ELR (cell line): ENCODE measurements around the gene PPP2R5D.
"Not testable (repeated sequence)": the region's sequence is repeated elsewhere in the genome, so short reads cannot be mapped to it uniquely, and the experiment has no call there.

Experiments
- DNase-seq: peaks from one replicate; pipeline ENCODE4 v3.0.0-alpha.2; 2015; ENCODE audit warnings: low read depth

The PPP2R5D gene

GRCh38 chr6:43032326-43032725 is 48.0 kb downstream of the PPP2R5D start:
- no peak for DNase-seq

GRCh38 chr6:43033496-43034189 is 49.3 kb downstream of the PPP2R5D start:
- no peak for DNase-seq

DNA sequence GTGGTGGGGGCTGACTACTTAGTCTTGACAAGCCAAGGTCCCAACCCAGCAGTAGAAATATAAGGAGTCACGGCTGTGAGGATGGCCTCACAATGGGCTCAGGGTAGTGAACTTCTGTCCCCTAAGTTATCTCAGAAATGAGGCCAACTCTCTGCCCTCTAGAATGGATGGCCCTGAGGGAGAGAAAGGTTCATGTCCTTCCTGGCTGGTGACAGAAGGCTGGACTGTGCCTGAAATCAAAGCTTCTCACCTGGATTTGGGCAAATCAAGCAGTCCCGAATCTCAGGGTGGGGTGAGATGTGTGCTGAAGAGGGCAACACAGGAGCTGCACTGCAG is 49.8 kb downstream of the PPP2R5D start:
- DNase-seq = no peak

DNA sequence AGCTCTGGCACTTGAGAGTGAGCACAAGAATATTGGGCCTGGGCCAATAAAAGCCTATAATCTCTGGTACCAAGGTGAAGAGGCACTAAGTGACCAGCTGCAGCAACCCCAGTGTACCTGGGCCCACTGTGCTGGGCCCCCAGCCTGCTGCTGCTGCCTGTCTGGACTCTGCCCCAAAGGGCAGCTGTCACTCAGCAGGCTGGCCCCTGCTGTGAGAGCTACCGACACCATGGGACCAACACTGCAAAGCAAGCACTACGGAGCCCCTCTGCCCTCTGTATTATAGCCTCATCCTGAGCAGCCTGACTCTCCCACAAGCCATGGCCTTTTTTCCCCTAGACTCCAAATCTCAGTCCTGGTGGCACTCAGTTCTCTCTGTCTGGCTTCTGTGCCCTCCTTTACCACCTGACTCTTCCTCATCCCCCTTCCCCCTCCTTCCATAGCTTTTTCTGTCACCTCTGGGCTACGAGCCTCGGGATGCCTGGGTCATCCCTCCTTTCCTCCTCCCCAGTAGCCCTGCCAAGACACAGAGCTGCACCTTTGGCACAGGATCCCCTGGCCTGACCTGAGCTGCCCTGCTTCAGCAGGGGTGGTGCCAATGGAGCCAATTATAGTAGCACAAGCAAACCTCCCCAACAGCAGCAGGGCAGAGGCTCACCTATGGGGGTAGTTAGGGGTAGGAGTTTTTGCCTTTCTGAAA is 51.3 kb downstream of the PPP2R5D start:
- DNase-seq = no peak

- DNase-seq = no peak
These were observed 52.3 kb downstream of the PPP2R5D start for GRCh38 chr6:43036712-43037111.

- no peak for DNase-seq
These were observed 52.8 kb downstream of the PPP2R5D start for GRCh38 chr6:43037197-43037596.

GRCh38 chr6:43037706-43038105 is 53.3 kb downstream of the PPP2R5D start:
- DNase-seq = no peak

GRCh38 chr6:43038727-43039126 is 54.4 kb downstream of the PPP2R5D start:
- DNase-seq = no peak

- DNase-seq = no peak
These were observed 56.3 kb downstream of the PPP2R5D start for GRCh38 chr6:43040542-43041257.

- not testable (repeated sequence) for DNase-seq
These were observed 57.1 kb downstream of the PPP2R5D start for GRCh38 chr6:43041475-43041874.

DNA sequence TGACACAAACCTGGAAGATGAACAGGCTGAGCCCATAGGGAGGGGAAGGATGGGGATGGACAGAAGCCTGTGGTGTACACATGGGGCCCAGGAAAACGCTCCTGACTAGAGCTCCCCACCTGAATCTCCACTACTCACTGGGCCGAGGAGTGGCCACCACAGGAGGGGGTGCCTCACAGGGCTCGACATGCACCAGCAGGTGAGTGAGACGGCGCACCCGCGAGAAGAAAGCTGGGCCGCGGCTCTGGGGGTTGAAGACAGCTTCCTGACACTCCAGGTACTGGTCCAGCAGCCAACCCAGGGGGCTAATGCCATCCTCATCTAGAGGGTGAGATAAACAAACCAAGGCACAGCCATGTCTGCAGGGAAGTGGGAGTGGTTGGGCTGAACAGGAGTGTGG is 58.9 kb downstream of the PPP2R5D start:
- no peak for DNase-seq

- no peak for DNase-seq
These were observed 61.1 kb downstream of the PPP2R5D start for GRCh38 chr6:43045371-43045930.

- DNase-seq = no peak
These were observed 63.6 kb downstream of the PPP2R5D start for GRCh38 chr6:43047998-43048397.

DNA sequence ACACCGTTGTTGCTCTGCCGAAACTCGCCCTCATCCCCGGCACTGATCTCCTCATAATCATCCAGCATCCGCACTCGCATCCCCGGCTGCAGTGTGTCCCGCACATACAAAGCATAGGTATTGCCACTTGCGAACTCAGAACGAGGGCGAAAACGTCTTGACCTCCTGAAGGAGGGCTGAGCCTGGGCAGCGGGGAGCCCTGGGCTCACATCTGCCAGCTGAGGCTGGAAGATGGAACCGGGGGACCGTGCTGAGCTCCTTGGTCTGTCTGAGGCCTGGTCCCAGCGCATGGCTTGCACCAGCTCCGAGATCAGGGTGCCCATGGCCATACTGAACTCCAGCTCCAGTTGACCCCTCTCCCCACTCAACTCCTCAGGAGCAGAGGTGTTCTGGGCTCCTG is 66.6 kb downstream of the PPP2R5D start:
- no peak for DNase-seq

GRCh38 chr6:43052225-43052841 is 68.0 kb downstream of the PPP2R5D start:
- DNase-seq = no peak

GRCh38 chr6:43052842-43053544 is 68.6 kb downstream of the PPP2R5D start:
- peak; percentile 49 for DNase-seq

GRCh38 chr6:43053545-43054205 is 69.3 kb downstream of the PPP2R5D start, which contains the start of gene CUL7:
Gene CUL7, minus strand, starts transcription at chr6:43053851. Its CDS starts 1,063 bp downstream, at chr6:43052788.
- peak; percentile 98 for DNase-seq

DNA sequence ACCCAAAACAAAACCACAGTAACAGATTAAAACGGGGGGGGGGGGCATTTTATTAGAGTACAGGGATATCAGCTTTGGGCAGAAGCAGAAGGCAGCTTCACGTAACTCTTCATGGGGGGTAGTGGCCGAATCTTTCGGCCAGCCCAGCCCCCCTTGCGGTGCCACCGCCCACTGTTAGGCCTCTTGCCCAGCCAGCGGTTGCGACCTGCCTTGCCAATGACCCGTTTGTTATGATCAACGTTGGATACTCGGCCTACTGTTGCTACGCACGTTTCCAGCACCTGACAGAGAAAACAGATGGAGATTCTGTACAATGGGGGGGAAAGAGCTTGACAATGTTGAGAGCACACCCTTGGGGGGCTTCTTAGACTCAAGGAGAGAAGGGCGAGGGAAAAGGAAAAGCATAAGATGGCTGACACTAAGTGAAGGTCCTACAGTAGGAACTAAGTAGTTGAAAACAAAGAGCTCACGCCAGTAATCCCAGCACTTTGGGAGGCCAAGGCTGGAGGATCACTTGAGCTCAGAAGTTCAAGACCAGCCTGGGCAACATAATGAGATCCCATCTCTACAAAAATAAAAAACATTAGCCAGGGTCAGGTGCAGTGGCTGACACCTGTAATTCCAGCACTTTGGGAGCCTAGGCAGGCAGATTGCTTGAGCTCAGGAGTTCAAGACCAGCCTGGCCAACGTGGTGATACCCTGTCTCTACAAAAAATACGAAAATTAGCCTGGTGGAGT is 70.0 kb downstream of the PPP2R5D start:
- no peak for DNase-seq

DNA sequence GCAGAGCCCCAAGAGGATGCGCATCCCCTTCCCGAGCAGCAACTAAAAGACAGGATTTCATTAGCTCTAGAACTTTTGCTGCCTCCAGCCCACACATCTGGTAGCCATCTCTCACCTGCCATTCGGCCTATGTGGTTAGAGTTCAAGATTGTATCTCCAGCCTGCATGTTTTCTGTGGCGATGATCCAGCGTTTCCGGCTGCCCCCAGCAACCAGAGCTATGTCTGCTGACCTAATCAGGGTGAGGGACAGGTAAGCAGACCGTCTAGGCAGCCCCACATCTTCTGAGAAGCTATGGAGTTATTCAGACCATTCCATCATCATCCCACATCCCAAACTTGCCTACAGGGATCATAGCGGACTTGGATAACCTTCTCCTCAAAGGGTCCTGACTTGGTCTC is 71.6 kb downstream of the PPP2R5D start:
- no peak for DNase-seq

- peak; percentile 51 for DNase-seq
These were observed 74.2 kb downstream of the PPP2R5D start for GRCh38 chr6:43058531-43058930.
